ENCODE results near the gene HIVEP3.

Gene HIVEP3

GRCh38 chr1:41868241-41868998, 50.3 kb downstream of the HIVEP3 start:
- DNase-seq = peak; percentile 98

DNA sequence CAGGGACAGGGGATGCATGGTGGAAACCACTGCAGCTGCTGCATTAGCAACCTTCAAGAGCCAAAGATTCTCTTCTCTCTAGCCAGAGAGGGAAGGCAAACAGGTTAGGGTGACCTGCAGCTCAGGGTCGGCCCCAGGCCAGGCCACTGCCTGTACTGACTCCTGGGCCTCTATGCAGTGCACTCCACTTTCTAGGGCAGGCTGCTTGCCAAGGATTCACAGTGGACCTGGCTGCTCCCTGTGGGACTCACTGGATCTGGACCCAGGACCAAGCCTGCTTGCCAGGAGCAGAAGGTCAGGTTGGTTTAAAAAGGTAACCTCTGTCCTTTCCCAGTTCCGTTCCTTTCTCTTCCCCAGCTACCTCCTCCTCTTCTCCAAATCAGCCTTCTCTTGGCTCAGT, 52.4 kb downstream of the HIVEP3 start:
- DNase-seq = no peak

DNA sequence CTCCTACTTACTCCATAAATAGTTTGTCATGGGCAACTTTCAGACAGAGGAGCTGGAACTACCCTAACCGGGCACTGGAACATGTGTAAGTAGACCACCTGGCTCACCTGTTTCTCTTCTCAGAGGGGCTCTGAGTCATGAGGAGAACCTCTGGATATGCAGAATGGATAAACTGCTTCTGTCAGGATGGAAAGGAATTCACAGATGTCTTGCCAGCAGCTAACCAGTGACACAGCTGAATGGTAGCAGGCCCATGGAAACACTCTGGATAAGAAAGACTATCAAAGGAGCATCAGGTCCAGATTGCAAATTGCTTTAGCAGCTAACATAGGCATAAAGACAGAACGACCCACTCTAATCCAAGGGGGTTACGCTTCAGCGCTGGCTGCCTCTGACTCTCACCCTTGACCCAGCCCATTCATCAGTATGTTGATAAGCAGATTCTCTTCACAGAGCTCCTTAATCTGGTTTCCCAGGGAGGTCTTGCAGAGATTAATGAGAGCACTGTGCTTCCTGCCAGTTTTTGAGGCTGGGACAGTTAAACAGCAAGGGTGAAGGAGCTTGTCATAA, 54.2 kb downstream of the HIVEP3 start:
- DNase-seq = no peak

GRCh38 chr1:41863718-41864117, 55.0 kb downstream of the HIVEP3 start:
- no peak for DNase-seq

GRCh38 chr1:41862384-41863221, 56.1 kb downstream of the HIVEP3 start:
- DNase-seq = no peak

DNA sequence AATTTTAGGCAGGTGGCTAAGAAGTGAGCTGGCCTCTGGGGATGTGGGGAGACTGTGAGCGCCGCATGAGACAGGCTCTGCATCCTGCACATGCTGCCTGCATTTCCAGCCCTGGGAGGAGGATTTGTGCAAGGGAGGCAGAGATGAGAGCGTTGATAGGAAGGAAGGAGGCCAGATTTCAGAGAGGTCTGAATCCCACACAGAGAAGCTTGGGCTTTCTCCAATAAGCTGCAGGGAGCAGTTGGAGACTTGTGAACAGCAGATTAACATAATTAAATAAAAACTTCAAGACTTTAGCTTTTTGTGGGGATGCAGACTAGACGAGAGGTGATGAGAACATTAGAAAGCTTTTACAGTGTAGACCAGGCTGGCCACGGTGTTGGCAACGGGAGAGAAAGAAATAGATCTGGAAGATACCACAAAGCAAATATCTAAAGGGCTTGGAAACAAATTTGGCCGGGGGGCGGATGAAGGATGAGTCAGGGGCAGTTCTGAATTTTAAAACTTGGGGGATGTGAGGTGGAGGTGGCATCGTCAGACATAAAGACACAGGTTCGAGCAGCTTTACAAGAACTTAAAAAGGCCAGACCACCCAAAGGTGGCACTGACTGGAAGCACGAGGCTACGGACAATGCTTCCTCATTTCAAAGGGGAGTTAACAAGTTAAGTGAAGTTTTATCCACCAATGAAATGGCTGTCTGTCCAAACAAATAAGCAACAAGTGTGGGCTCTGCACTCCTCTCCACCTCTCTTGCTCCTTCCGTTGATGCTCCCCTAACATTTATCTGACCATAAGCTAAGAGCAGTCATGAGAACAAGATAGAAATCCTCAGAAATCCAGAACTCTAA, 57.0 kb downstream of the HIVEP3 start:
- no peak for DNase-seq

DNA sequence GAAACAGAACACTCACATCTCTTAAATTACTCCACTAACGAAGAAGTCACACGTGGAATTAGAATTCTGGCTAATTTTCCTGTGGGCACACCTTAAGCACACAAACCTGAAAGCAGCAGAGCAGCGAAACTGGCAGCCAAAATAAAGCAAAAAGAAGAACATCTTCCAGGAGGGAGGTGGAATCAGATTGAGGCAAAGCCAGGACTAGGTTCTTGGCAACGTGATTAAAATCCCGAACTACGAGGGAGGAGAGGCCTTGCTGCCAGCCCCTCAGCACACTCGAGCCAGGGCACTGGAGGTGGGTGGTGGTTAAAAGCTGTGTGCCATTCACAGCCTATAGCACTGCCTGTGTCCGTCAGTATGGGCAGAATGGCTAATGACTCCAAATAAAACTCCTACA, 58.0 kb downstream of the HIVEP3 start:
- no peak for DNase-seq

DNA sequence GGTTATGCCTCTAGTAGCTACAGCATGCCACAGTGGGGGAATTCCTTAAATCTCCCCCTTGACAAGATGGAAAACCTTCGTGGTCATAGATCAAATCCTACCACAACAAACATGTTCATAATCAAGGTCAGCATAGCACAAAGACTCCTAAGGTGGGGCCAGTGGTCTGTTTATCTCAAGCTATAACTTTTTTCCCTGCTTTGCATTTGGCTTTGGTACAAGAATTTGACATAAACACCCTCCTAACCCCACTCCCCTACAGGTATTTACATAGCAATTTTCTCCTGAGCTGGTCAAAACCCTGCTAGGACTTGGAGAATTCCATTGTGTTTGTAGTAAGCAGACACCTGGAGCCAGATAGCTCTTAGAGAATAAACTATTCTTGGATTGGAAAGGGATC, 58.5 kb downstream of the HIVEP3 start:
- peak; percentile 89 for DNase-seq

DNA sequence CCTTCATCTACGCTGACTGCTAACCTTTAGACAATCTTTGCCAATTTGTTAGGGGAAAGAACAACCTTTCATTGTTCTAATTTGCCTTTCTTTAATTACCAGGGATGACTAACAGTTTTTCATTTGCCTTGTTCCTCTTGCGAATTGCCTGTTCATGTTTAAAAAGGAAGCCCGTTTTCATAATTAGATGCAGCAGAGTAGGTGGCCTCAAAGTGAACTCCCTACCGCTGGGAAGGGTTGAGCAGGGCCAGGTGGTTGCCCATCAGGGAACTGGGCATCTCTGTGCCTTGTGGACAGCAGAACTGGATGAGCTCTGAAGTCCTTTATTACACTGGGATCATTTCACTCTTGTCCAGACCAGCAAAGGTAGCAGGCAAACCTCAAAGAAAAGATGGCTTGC, 59.0 kb downstream of the HIVEP3 start:
- DNase-seq = peak; percentile 77

GRCh38 chr1:41856944-41857285, 61.8 kb downstream of the HIVEP3 start:
- no peak for DNase-seq

GRCh38 chr1:41856151-41856943, 62.4 kb downstream of the HIVEP3 start:
- DNase-seq = no peak

GRCh38 chr1:41855713-41856112, 63.0 kb downstream of the HIVEP3 start:
- no peak for DNase-seq

DNA sequence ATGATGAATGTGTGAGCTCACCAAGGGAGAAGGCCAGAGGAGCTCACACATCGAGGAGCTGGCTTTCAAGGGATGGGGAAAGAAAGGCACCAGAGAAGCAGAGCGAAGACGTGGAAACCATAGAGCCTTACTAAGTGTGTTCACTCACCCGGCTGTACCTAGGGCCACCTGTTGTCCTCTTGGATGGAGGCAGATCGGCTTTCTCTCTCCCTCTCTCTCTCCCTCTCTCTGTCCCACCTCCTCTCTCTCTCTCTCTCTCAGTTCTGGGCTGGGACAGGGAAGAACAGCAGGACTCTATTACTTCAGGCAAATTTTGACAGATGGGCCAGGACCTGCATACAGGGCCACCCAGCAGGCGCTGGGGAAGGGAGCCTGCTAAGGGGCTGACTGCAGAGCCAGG, 64.8 kb downstream of the HIVEP3 start:
- no peak for DNase-seq

GRCh38 chr1:41852091-41852490, 66.6 kb downstream of the HIVEP3 start:
- DNase-seq = no peak

DNA sequence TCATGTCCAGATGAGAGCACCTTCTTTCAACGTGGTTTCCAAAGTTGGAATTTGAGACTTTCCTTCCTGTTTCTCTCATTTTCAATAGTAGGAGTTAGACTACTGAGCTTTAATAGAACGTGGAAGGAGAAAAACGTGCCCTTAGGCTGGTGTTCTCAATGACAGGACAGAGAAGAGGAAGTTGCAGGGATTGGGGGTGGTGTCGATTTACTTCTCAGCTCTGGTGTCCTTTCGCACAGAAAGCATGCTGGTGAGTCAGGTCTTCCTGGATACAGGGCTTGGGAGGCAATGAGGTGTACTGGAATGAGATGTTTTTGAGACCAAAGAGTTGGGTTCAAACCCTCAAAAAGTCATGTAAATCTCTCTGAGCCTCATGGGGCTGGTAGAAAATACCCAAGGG, 67.1 kb downstream of the HIVEP3 start:
- no peak for DNase-seq

DNA sequence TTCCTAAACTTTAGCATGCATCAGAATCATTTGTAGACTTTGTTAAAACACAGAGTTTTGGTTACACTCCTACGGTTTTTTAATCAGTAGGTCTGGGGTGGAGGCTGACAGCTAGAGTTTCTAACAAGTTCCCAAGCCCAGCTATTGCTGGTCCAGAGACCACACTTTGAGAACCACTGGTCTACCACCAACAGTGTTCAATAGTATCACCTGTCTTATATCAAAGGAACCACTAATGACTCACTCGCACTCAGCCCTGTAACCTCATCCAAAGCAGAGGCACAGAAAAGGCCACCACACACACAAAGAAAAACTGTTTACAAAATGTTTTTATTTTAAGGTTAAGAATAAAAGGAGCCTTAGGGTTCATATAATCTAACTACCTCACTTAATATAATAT, 68.7 kb downstream of the HIVEP3 start:
- no peak for DNase-seq

GRCh38 chr1:41849211-41849759, 69.4 kb downstream of the HIVEP3 start:
- DNase-seq = no peak

GRCh38 chr1:41848216-41848952, 70.3 kb downstream of the HIVEP3 start:
- DNase-seq = no peak

GRCh38 chr1:41847733-41848132, 71.0 kb downstream of the HIVEP3 start:
- no peak for DNase-seq

- no peak for DNase-seq
Measured at GRCh38 chr1:41846625-41847405, 71.9 kb downstream of the HIVEP3 start.
